ENCODE data around the gene LRRC43.

The LRRC43 gene

DNA sequence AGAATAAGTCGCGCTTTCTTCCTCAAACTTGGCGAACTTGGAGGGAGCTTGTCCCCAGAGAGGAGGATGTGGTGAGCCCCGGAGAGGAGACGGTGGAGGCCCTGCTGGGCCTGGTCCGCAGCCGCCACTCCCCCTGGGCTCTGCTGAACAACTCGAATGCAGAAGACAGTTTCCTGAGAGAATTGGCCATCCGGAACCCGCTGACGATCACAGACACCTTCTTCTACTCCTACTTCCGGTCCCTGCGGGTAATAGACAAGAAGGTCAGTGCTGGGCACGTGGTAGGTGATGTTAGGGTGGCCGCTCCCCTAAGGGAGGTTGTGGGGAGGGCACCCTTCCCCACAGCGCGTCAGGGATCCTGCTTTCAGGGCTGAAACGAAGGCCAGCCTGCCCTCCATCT, 1.6 kb downstream of the LRRC43 start:
- Histone ChIP-seq H3K27ac (no peak overlapping the region), H3K4me3 (no peak overlapping the region)
- TF ChIP-seq, protein P1, sequence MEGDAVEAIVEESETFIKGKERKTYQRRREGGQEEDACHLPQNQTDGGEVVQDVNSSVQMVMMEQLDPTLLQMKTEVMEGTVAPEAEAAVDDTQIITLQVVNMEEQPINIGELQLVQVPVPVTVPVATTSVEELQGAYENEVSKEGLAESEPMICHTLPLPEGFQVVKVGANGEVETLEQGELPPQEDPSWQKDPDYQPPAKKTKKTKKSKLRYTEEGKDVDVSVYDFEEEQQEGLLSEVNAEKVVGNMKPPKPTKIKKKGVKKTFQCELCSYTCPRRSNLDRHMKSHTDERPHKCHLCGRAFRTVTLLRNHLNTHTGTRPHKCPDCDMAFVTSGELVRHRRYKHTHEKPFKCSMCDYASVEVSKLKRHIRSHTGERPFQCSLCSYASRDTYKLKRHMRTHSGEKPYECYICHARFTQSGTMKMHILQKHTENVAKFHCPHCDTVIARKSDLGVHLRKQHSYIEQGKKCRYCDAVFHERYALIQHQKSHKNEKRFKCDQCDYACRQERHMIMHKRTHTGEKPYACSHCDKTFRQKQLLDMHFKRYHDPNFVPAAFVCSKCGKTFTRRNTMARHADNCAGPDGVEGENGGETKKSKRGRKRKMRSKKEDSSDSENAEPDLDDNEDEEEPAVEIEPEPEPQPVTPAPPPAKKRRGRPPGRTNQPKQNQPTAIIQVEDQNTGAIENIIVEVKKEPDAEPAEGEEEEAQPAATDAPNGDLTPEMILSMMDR (IDR thresholded peaks at IDR 0.05): no peak
- no peak for DNase-seq (ENCODE audit: low spot score)

DNA sequence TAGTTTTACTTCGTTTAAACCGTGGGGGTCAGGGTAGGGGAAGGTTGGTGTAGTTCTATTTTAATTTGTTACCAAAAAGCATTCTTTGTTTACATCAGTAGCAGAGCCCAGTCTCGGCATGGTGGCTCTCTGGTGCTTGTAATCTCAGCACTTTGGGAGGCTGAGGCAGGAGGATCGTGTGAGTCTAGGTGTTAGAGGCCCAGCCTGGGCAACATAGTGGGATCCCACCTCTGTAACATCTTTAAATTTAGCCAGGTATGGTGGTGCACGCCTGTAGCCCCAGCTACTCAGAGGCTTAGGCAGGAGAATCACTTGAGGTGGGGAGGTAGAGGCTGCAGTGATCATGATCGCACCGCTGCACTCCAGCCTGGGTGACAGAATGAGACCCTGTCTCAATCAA, 2.2 kb downstream of the LRRC43 start:
- no peak overlapping the region for H3K27ac ChIP-seq
- no peak overlapping the region for H3K4me3 ChIP-seq
- TF ChIP-seq, protein P1 (IDR thresholded peaks at IDR 0.05): no peak
- DNase-seq (ENCODE audit: low spot score): no peak

DNA sequence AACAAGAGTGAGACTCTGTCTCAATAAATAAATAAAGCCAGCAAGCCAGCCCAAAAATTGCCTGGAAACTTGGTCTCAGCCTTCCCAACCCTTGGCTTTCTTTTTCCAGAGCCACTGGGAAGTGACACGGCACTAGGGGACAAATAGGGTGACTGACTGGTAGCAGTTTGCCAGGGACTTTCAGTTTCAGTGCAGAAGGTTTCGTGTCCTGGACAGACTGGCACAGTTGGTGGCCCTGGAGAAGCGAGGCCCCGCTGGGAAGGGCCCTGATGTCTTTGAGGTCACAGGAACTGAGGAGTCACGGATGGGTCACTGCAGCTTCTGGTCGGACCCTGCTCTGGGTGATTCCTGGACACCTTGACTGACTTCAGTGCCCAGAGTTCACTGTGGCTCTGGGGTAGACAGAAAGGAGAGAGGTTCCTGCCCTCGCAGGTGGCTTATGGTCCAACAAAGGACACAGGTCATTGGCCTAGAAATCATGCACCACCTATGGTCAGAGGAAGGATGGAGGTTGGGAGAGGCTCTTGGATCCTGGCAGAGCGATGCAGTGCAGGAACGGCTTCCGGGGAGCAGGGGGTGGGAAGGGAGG, 2.7 kb downstream of the LRRC43 start:
- DNase-seq (ENCODE audit: low spot score): no peak
- no peak overlapping the region for H3K27ac ChIP-seq
- TF ChIP-seq, protein P1 (IDR thresholded peaks at IDR 0.05): no peak
- H3K4me3 ChIP-seq: no peak overlapping the region

DNA sequence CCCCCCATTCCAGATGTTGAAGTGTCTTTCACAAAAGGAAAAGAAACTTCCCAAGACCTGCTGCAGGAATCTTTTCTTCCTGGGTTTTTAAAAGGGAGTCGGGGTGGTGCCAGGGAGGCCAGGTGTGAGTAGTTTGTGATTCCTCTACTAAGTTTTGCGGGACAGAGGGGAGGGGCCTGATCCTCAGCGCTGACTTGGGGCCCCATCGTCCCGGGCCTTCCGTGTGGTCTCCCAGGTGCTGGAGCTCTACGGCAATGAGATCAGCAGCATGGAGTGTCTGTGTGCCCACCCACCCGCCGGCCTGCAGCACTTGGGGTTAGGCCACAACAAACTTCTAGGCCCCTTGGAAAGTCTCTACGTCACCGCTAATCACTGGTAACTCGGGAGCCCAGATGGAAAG, 4.5 kb downstream of the LRRC43 start:
- TF ChIP-seq, protein P1 (IDR thresholded peaks at IDR 0.05): no peak
- no peak for DNase-seq (ENCODE audit: low spot score)
- no peak overlapping the region for H3K4me3 ChIP-seq
- H3K27ac ChIP-seq: no peak overlapping the region

DNA sequence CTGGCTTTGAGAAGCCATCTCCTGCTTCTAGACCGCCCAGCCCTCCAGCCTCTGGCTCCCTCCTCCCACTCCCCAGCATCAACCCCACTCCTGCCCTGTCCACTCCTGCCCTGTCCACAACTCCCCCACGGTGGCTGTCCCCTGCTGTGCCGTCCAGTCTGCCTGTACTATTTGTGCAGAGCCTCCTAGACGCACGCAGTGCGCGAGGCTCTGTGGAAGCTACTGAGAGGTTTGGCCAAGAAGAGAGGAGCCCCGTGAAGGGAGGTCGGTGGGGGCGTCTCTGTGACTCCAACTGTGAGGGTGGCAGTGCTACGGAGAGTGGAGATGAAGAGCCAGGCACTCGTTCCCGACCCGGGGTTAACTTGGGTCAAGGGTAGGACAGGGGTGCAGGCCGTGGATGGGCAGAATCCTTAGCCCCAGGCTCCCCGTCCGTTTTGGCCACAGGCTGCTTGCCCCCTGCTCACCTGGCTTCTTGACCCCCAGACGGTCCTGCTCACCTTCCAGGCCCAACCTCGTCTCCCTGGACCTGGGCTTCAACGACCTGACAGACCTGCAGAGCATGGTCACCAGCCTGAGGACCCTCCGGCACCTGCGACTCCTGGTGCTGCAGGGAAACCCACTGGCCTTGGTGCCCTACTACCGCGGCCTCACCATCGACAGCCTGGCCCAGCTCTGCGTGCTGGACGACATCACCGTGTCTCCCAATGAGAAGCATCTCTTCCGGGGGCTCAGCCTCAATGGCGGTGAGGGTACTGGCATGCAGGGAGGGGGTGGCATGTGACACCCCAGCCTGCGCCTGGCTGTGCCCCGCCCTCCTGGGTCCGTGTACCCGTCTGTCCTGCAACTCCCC, 6.9 kb downstream of the LRRC43 start:
- H3K4me3 ChIP-seq: no peak overlapping the region
- no peak for DNase-seq (ENCODE audit: low spot score)
- H3K27ac ChIP-seq: no peak overlapping the region
- TF ChIP-seq, protein P1 (IDR thresholded peaks at IDR 0.05): no peak

DNA sequence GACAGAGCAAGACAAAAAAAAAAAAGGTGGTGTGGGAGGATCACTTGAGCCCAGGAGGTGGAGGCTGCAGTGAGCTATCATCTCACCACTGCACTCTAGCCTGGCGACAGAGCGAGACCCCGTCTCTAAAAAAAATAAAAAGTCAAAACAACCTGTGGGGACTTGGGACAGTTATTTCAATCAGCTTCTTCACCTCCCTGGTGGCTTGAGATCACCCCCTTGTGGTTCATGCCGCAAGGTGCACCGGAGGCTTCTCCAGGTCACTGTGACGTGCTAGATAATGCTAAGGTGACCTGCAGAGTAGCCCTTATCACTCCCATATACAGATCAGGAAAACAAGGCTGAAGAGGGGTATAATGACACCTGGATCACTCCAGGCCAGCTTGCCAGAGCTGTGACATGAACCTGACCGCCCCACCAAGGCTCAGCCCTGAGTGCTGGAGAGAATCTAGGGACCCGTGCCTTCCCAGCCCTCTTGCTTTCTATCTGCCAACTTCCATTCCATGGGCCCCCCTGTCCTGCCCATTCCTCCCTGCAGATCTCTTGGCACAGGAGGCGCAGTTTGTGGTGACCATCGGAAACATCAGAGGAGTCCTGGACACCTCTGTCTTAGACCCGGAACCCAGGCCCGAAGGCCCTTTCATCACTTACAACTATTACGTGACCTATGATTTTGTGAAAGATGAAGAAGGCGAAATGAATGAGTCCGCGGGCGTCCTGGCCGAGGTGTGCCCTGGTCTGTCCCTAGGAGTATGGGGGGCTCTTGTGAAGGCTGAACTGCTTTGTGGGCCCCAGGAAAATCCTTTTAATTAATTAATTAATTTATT, 8.1 kb downstream of the LRRC43 start:
- H3K4me3 ChIP-seq: no peak overlapping the region
- TF ChIP-seq, protein P1 (IDR thresholded peaks at IDR 0.05): no peak
- no peak overlapping the region for H3K27ac ChIP-seq
- DNase-seq (ENCODE audit: low spot score): no peak
